Heart left ventricle (tissue), 16 donors: ENCODE measurements around the gene PXMP4. TPM values are rescaled to one million over a fixed set of nuclear protein-coding genes. Genes with fewer than 3 reads are reported as not detected.

Source experiments
- ATAC-seq, 4 donors: fragments of 200-7000 bp; cut with Tn5 transposase; one replicate each; pipeline ENCODE4 v1.9.1; 2020 to 2022; ENCODE audit warnings: moderate library complexity in 4 of 4, mild to moderate bottlenecking in 3 of 4, moderate number of reproducible peaks in 1 of 4
- DNase-seq, 5 donors: peaks; one replicate each; pipeline ENCODE4 v3.0.0-alpha.2; 2020
- H3K27ac ChIP-seq, 12 donors: fragments of 200-600 bp; sonication (generic) in 4 of 12; one replicate each; pipeline versions ENCODE4 v1.5.0 to v1.8.0; 2016 to 2022; ENCODE audit warnings: mild to moderate bottlenecking in 2 of 12
- H3K27me3 ChIP-seq, 9 donors: fragments of 200-600 bp; sonication (generic) in 2 of 9; one replicate each; pipeline versions ENCODE4 v1.5.1 to v1.8.0; 2016 to 2022; ENCODE audit warnings: mild to moderate bottlenecking in 3 of 9
- H3K36me3 ChIP-seq, 9 donors: fragments of 200-600 bp; sonication (generic) in 2 of 9; one replicate each; pipeline versions ENCODE4 v1.5.0 to v1.8.0; 2018 to 2022; ENCODE audit warnings: mild to moderate bottlenecking in 2 of 9
- H3K4me1 ChIP-seq, 12 donors: fragments of 200-600 bp; sonication (generic) in 4 of 12; one replicate each; pipeline versions ENCODE4 v1.5.0 to v1.8.0; 2016 to 2022; ENCODE audit warnings: mild to moderate bottlenecking in 3 of 12
- H3K4me3 ChIP-seq, 12 donors: fragments of 200-600 bp; sonication (generic) in 4 of 12; one replicate each; pipeline versions ENCODE4 v1.5.0 to v1.8.0; 2017 to 2022; ENCODE audit warnings: mild to moderate bottlenecking in 9 of 12, moderate library complexity in 4 of 12
- H3K9me3 ChIP-seq, 12 donors: fragments of 200-600 bp; sonication (generic) in 4 of 12; one replicate each; pipeline versions ENCODE4 v1.5.0 to v1.8.0; 2016 to 2022; ENCODE audit warnings: mild to moderate bottlenecking in 1 of 12
- CTCF ChIP-seq, 12 donors: fragments of 200-600 bp; sonication (generic) in 4 of 12; IDR thresholded peaks; one replicate each; pipeline versions ENCODE4 v1.5.0 to v1.8.0; 2018 to 2022; ENCODE audit warnings: antibody characterized with exemption in 12 of 12, mild to moderate bottlenecking in 5 of 12
- POLR2A ChIP-seq, 2 donors: fragments of 450-650 bp; IDR thresholded peaks; one replicate each; pipeline ENCODE4 v1.6.1; 2017; ENCODE audit warnings: antibody characterized with exemption in 2 of 2, mild to moderate bottlenecking in 2 of 2, moderate library complexity in 2 of 2
- WGBS, 4 donors: extraction: QIAGEN DNeasy Blood & Tissue Kit in 2 of 4; methylation state at CpG; one replicate each; pipeline versions ENCODE4 v1.1.5 to v1.1.7; 2013 to 2018; 5-methylcytosine and 5-hydroxymethylcytosine counted together
- intact Hi-C, 10 donors: fragments of 100-400 bp; cut with DNase I; formaldehyde crosslinking; loops; one replicate each; pipeline versions ENCODE4 v1.11.1 to v1.14.2; 2022
- polyA plus RNA-seq, 2 donors: library from polyadenylated mRNA; stranded (reverse); fragments of 200-250 nt; gene quantifications; one replicate each; pipeline ENCODE4 v1.2.3, GENCODE V29; 2013
- total RNA-seq, 9 donors: library from RNA; depleted of rRNA in 2 of 9; stranded (reverse); fragments of >200 nt in 2 of 9; fragmentation: NEBNext Ultra II Directional in 3 of 9; extraction: Animal tissue kit (Norgen Biotek cat#: 25700) in 3 of 9; gene quantifications; one replicate each; pipeline versions ENCODE4 v1.1.0 to v1.2.4, GENCODE V29; 2016 to 2023
- donor health status: ischemic (EF 13 %, LVEDD 7.1; RV severe dilation, severe dysfunction).
- donor health status: healthy with polysubstance abuse.
- donor health status: DM: no; HTN: yes; CAD: no.
- donor health status: DM: no; HTN: no; CAD: no.
- donor health status: ischemic (EF 25% LVEDD 6.9; RV normal size, moderate dysfunction).
- donor health status: ischemic (EF 25% LVEDD 5.7; RV mildly dilated, moderate dysfunction).
- donor health status: healthy.
- donor health status: DM: yes; HTN: yes; CAD: no.
- donor health status: ischemic (EF 35%, LVEDD 5.7; RV mildly dilated, moderate dysfunction).
- donor health status: nonischemic (EF 11% LVEDD 7.7; RV severe dilation, severe dysfunction).
- donor health status: DM: yes; HTN: yes; CAD: no.
- donor health status: PGD.
- donor health status: ischemic (EF 29% LVEDD 5.4; RV normal size, mild dysfunction).
- donor health status: nonischemic (EF 23%, LVEDD 6.1; RV moderate dilation, normal function).

Gene PXMP4
- total and polyA plus RNA-seq, 11 donors: 5.0 to 13.0 (median 10.2) TPM

GRCh38 chr20:33658510-33658909, 61.6 kb downstream of the PXMP4 start:
- Histone ChIP-seq H3K4me1 (peaks cover 0 to 20% (median 9%) of the 10 kb centered on the region in 12 donors), H3K9me3 (no peaks in the 10 kb centered on the region), H3K36me3 (peaks cover 0 to 37% (median 17%) of the 10 kb centered on the region in 9 donors), H3K27me3 (no peaks in the 10 kb centered on the region), H3K27ac (no peak overlapping the region), H3K4me3 (no peak overlapping the region)
- ATAC-seq (no peak), DNase-seq (no peak)
- TF ChIP-seq CTCF (IDR thresholded peaks at IDR 0.05) (no peak), POLR2A (IDR thresholded peaks at IDR 0.05) (no peak)
- WGBS, 4 donors: 91 to 96% (median 94%) methylated on average over 5 to 8 of the region's 8 CpGs
- intact Hi-C loops: no loop called here

GRCh38 chr20:33657704-33658095, 62.4 kb downstream of the PXMP4 start:
- DNase-seq (no peak), ATAC-seq (no peak)
- H3K36me3 ChIP-seq: peaks cover 0 to 37% (median 17%) of the 10 kb centered on the region in 9 donors

GRCh38 chr20:33656783-33657703, 63.1 kb downstream of the PXMP4 start:
- 92 to 96% (median 95%) methylated on average over 12 to 17 of the region's 17 CpGs for WGBS, 4 donors
- TF ChIP-seq POLR2A (IDR thresholded peaks at IDR 0.05) (no peak), CTCF (IDR thresholded peaks at IDR 0.05) (no peak)
- ATAC-seq: no peak

More at GRCh38 chr20:33657704-33658095, 62.4 kb downstream of the PXMP4 start:
- peaks cover 0 to 20% (median 7%) of the 10 kb centered on the region in 12 donors for H3K4me1 ChIP-seq
- H3K4me3 ChIP-seq: no peak overlapping the region
- no peaks in the 10 kb centered on the region for H3K27me3 ChIP-seq
- no peak overlapping the region for H3K27ac ChIP-seq
- WGBS, 4 donors: 93 to 98% (median 95%) methylated on average over 12 of the region's 12 CpGs
- no peak for TF ChIP-seq CTCF (IDR thresholded peaks at IDR 0.05)
- intact Hi-C loops: no loop called here
- no peaks in the 10 kb centered on the region for H3K9me3 ChIP-seq

GRCh38 chr20:33656010-33656782, 63.9 kb downstream of the PXMP4 start:
- no peak for DNase-seq
- no peak overlapping the region for H3K4me3 ChIP-seq
- TF ChIP-seq POLR2A (IDR thresholded peaks at IDR 0.05): no peak
- no peak overlapping the region for H3K27ac ChIP-seq
- no peaks in the 10 kb centered on the region for H3K9me3 ChIP-seq
- peaks cover 0 to 37% (median 17%) of the 10 kb centered on the region in 9 donors for H3K36me3 ChIP-seq
- no peaks in the 10 kb centered on the region for H3K27me3 ChIP-seq
- peaks cover 0 to 17% (median 6%) of the 10 kb centered on the region in 12 donors for H3K4me1 ChIP-seq
- no peak for ATAC-seq
- 91 to 93% (median 93%) methylated on average over 6 to 10 of the region's 10 CpGs for WGBS, 4 donors
- intact Hi-C loops: no loop called here

More at GRCh38 chr20:33656783-33657703, 63.1 kb downstream of the PXMP4 start:
- peaks cover 0 to 37% (median 17%) of the 10 kb centered on the region in 9 donors for H3K36me3 ChIP-seq
- H3K9me3 ChIP-seq: no peaks in the 10 kb centered on the region
- no peak overlapping the region for H3K4me3 ChIP-seq
- intact Hi-C loops: no loop called here
- no peak for DNase-seq
- H3K4me1 ChIP-seq: peaks cover 0 to 17% (median 6%) of the 10 kb centered on the region in 12 donors
- no peak overlapping the region for H3K27ac ChIP-seq
- H3K27me3 ChIP-seq: no peaks in the 10 kb centered on the region
